ENCODE data around the gene GRK5.

The GRK5 gene

DNA sequence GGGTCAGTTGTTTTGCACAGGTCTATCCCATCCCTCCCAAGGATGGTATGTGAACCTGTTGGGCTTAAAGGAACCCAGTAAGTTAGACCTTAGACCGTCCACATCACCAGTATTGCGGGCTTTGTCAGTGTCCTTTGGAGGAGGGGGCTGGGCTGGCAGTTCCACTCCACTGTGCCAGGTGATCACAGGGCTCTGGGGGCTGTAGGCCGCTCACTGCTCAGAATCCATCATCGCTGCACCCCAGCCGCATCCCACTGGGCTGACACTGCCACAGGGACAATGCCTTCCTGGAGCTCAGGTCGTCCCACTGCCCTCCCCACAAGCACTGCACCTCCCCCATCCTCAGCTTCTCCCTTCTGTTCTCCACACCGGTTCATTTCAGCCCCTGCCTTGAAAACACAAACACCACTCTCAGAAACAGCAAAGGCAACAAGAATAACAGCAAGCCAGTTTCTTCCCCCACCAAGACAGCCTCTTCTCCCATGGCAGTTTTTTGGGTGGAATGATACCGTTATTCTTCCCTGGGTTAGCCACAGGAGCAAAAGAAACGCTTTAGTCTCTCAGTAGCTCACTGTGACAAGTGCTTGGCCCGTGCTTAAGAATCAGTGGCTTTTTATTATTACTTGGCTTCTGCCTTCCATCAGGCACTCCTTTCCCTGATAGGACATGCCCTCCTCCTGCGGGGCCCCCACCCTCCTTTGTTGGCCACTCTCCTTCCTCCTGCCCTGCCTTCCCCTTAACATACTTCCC is 111.2 kb downstream of the GRK5 start:
- TF ChIP-seq, protein P1, sequence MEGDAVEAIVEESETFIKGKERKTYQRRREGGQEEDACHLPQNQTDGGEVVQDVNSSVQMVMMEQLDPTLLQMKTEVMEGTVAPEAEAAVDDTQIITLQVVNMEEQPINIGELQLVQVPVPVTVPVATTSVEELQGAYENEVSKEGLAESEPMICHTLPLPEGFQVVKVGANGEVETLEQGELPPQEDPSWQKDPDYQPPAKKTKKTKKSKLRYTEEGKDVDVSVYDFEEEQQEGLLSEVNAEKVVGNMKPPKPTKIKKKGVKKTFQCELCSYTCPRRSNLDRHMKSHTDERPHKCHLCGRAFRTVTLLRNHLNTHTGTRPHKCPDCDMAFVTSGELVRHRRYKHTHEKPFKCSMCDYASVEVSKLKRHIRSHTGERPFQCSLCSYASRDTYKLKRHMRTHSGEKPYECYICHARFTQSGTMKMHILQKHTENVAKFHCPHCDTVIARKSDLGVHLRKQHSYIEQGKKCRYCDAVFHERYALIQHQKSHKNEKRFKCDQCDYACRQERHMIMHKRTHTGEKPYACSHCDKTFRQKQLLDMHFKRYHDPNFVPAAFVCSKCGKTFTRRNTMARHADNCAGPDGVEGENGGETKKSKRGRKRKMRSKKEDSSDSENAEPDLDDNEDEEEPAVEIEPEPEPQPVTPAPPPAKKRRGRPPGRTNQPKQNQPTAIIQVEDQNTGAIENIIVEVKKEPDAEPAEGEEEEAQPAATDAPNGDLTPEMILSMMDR (IDR thresholded peaks at IDR 0.05; ENCODE audit: low read depth, low read length, missing control alignments) = no peak
- DNase-seq (ENCODE audit: extremely low read depth, low read depth) = no peak
- H3K4me3 ChIP-seq (replicated peaks; ENCODE audit: low read depth, low read length) = no peak overlapping the region

DNA sequence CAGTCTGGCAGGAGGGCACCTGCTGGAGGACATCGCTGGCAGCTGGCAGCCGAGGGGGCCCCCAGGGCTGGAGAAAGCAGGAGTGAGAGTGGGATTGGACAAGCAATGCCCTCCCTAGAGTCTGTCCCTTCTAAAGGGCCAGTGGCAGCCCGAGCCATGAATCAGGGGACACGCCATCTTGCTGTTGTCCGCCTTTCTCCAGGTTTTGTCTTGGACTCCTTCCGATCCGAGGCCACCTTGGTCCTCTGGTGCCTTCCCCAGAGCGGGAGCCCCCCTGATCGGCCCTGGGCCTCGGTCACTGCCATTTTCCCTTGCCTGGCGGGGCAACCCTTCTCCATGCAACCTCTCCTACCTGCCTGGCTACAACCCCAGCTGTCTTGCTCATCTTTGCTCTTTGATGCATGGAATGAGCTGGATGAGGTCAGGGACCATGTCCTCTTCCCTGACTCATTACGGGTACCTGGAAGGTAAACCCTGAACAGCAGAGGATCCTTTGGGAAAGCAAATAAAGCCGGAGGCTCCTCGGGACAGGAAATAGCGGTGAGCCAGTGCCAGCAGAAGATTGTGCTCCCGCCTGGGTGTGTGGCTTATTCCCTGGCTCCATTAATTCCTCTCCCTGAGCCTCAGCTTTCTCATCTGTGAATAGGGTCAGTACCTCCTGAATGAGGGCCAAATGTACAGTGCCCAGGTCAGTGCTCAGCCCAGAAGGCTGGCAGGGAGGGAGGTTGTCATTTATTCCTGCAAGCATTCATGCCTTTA is 112.0 kb downstream of the GRK5 start:
- H3K4me3 ChIP-seq (replicated peaks; ENCODE audit: low read depth, low read length) = no peak overlapping the region
- DNase-seq (ENCODE audit: extremely low read depth, low read depth) = no peak
- TF ChIP-seq, protein P1 (IDR thresholded peaks at IDR 0.05; ENCODE audit: low read depth, low read length, missing control alignments) = no peak

- TF ChIP-seq, protein P1 (IDR thresholded peaks at IDR 0.05; ENCODE audit: low read depth, low read length, missing control alignments) = no peak
- DNase-seq (ENCODE audit: extremely low read depth, low read depth) = no peak
- H3K4me3 ChIP-seq (replicated peaks; ENCODE audit: low read depth, low read length) = no peak overlapping the region
Measured at GRCh38 chr10:119319920-119320258, 112.5 kb downstream of the GRK5 start.

DNA sequence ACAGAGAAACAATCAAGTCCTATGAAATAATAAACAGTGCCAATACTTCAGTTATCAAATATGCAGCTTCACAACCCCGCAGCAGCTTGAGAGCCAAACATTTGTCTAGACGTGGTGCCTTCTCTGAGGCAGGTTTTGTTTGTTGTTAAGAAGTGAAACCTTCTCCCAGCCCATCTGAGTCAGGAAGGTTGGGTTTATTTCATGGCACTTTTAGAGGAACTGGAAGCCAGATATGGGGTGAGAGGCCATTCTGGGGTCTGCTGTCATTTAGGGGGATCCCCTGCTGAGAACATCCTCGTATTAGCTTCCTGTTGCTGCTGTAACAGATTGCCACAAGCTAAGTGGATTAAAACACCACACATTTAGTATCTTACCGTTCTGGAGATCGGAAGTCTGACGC is 113.6 kb downstream of the GRK5 start:
- TF ChIP-seq, protein P1 (IDR thresholded peaks at IDR 0.05; ENCODE audit: low read depth, low read length, missing control alignments) = no peak
- H3K4me3 ChIP-seq (replicated peaks; ENCODE audit: low read depth, low read length) = no peak overlapping the region
- no peak for DNase-seq (ENCODE audit: extremely low read depth, low read depth)

DNA sequence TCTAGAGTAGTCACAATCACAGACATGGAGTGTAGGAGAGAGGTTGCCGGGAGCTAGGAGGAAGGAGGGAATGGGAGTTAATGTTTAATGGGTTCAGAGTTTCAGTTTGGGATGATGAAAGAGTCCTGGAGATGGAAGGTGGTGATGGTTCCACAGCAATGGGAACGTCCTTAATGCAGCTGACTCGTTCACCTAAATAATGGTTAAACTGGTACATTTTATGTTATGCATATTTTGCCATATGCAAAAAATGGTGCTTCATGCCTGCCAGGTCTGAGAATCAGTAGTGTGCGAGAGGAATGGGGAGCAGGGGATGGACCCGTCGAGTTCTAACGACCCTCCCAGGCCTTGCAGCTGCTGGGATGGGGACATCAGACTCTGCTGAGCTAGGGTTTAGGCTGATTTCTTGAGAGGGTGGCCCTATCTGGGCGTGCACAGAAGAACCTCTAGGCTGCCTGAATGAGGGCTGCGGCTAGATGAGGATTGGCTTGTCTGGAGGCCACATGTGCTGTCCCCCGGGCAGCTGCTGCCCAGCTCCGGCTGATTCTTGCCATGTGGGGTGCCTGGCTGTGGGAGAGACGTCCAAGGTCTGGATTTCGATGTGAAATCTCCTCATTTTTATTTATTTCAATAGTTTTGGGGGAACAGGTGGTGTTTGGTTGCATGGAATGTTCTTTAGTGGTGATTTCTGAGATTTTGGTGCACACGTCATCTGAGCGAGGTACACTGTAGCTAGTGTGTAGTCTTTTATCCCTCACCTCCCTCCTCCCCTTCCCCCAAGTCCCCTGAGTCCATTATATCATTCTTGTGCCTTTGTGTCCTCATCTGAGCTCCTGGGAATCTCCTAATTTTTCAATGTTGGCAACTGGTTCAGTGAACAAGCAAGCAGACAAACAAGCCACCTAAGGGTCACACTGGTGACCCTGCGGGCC is 116.0 kb downstream of the GRK5 start:
- TF ChIP-seq, protein P1 (IDR thresholded peaks at IDR 0.05; ENCODE audit: low read depth, low read length, missing control alignments) = no peak
- H3K4me3 ChIP-seq (replicated peaks; ENCODE audit: low read depth, low read length) = no peak overlapping the region
- DNase-seq (ENCODE audit: extremely low read depth, low read depth) = no peak

- TF ChIP-seq, protein P1 (IDR thresholded peaks at IDR 0.05; ENCODE audit: low read depth, low read length, missing control alignments) = no peak
- no peak for DNase-seq (ENCODE audit: extremely low read depth, low read depth)
- no peak overlapping the region for H3K4me3 ChIP-seq (replicated peaks; ENCODE audit: low read depth, low read length)
Measured at GRCh38 chr10:119325131-119325530, 117.8 kb downstream of the GRK5 start.
